ENCODE results near the gene ERG.

DNA sequence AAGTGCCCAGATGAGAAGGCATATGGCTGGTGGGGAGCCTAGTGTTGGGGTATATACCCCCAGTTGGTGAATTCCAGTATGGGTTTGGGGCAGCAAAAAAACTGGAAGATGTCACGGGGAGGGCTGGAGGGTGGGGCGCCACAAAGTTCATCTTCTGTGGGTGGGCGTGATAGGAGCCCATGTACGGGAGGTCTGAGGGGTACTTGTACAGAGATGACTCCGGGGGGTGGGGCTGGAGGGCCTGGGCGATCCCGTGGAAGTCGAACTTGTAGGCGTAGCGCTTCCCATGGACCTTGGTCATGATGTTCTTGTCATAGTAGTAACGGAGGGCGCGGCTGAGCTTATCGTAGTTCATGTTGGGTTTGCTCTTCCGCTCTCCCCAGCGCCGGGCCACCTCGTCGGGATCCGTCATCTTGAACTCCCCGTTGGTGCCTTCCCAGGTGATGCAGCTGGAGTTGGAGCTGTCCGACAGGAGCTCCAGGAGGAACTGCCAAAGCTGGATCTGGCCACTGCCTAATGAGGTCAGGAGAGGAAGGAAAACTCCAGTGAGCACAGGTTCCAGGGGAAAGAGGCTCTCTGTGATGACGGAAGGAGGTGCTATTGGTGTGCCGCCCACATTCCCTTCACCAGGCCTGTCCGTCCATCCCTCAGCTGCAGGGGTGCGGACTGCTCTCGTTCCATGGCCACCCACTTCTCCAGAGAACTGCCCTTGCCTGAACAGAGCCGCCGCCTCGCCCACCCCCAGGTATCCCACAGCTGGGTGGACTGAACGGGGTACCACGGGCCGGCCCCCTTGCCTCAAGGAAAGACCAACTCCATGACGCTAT, 114.7 kb downstream of the ERG start:
- no peak for TF ChIP-seq CTCF (IDR thresholded peaks at IDR 0.05)
- TF ChIP-seq POLR2A (IDR thresholded peaks at IDR 0.05): no peak

Measured in Peyer's patch (tissue), 4 donors.